SU-DHL-6 (cell line): ENCODE data around the gene CATSPERD.

Source experiments
- H2AFZ ChIP-seq: fragments of 200-600 bp; sonication (generic); 2 replicates; pipeline ENCODE4 v1.6.1; 2014; ENCODE audit warnings: low read depth, mild to moderate bottlenecking, moderate library complexity, mixed read lengths, antibody characterized with exemption, low read length; ENCODE audit not compliant: severe bottlenecking
- H3F3A ChIP-seq: fragments of 200-600 bp; shearing (Covaris generic); 2 replicates; pipeline ENCODE4 v1.6.0; 2016; ENCODE audit warnings: antibody characterized with exemption, mild to moderate bottlenecking; ENCODE audit not compliant: insufficient read depth
- H3K27ac ChIP-seq: fragments of 200-600 bp; sonication (generic); 2 replicates; pipeline ENCODE4 v1.5.1; 2016; ENCODE audit warnings: low read depth, mild to moderate bottlenecking, low read length, moderate library complexity, mixed read lengths
- H3K27me3 ChIP-seq: fragments of 200-600 bp; sonication (generic), shearing (Covaris generic); 2 replicates; pipeline ENCODE4 v1.6.0; 2014; ENCODE audit warnings: mild to moderate bottlenecking, low read length
- H3K36me3 ChIP-seq: fragments of 200-600 bp; sonication (generic); 2 replicates; pipeline ENCODE4 v1.6.1; 2014; ENCODE audit warnings: mild to moderate bottlenecking, low read length, mixed read lengths
- H3K4me2 ChIP-seq: fragments of 300-600, 200-600 bp; shearing (Covaris generic), sonication (generic); 2 replicates; pipeline ENCODE4 v1.6.0; 2014; ENCODE audit warnings: low read length, low read depth, mild to moderate bottlenecking; ENCODE audit not compliant: poor library complexity, severe bottlenecking
- H3K4me3 ChIP-seq: fragments of 200-600 bp; sonication (generic); 2 replicates; pipeline ENCODE4 v1.5.1; 2014; ENCODE audit warnings: antibody characterized with exemption, low read length, mild to moderate bottlenecking, mixed read lengths; ENCODE audit not compliant: insufficient read depth, poor library complexity, severe bottlenecking
- H3K79me2 ChIP-seq: fragments of 200-600 bp; sonication (generic); 2 replicates; pipeline ENCODE4 v1.6.1; 2014; ENCODE audit warnings: mild to moderate bottlenecking, low read length, moderate library complexity; ENCODE audit not compliant: insufficient read depth
- H3K9ac ChIP-seq: fragments of 200-600 bp; sonication (generic); 2 replicates; pipeline ENCODE4 v1.7.0; 2014; ENCODE audit warnings: mild to moderate bottlenecking, low read length
- H3K9me2 ChIP-seq: fragments of 200-600 bp; sonication (generic); replicated peaks from 2 replicates; pipeline ENCODE4 v1.6.1; 2014; ENCODE audit warnings: low read length; ENCODE audit not compliant: insufficient read depth
- H3K9me3 ChIP-seq: fragments of 200-600 bp; sonication (generic); 2 replicates; pipeline ENCODE4 v1.6.1; 2014; ENCODE audit warnings: low read length, mixed read lengths; ENCODE audit not compliant: insufficient read depth
- H4K20me1 ChIP-seq: fragments of 200-600 bp; sonication (generic); 2 replicates; pipeline ENCODE4 v1.6.1; 2014; ENCODE audit warnings: low read depth, mild to moderate bottlenecking, antibody characterized with exemption, low read length, moderate library complexity, mixed read lengths
- CTCF ChIP-seq: fragments of 200-600 bp; sonication (generic); IDR thresholded peaks from one replicate; pipeline ENCODE4 v1.5.1; 2017; ENCODE audit warnings: antibody characterized with exemption, mild to moderate bottlenecking, low read length, moderate library complexity; ENCODE audit not compliant: insufficient read depth, poor library complexity, severe bottlenecking
- EZH2phosphoT487 ChIP-seq: fragments of 200-600 bp; sonication (generic), shearing (Covaris generic); conservative IDR thresholded peaks from 2 replicates; pipeline ENCODE4 v1.6.1; 2018; ENCODE audit warnings: mild to moderate bottlenecking, antibody characterized with exemption, low read length, moderate library complexity, mixed read lengths

Gene CATSPERD

GRCh38 chr19:5749505-5749904, 29.1 kb downstream of the CATSPERD start:
- H3K27me3 ChIP-seq: no peaks in the 10 kb centered on the region
- H3K27ac ChIP-seq: no peak overlapping the region
- H3K9me3 ChIP-seq: no peaks in the 10 kb centered on the region
- no peak for TF ChIP-seq EZH2phosphoT487
- no peak for TF ChIP-seq CTCF
- H3K9ac ChIP-seq: no peak overlapping the region
- H2AFZ ChIP-seq: no peak overlapping the region
- H3K79me2 ChIP-seq: no peaks in the 10 kb centered on the region
- no peak overlapping the region for H3K4me2 ChIP-seq
- no peaks in the 10 kb centered on the region for H3K36me3 ChIP-seq
- H3K4me3 ChIP-seq: no peak overlapping the region
- H3F3A ChIP-seq: no peaks in the 10 kb centered on the region
- no peaks in the 10 kb centered on the region for H4K20me1 ChIP-seq
- H3K9me2 ChIP-seq: no peaks in the 10 kb centered on the region

- Histone ChIP-seq H2AFZ (no peak overlapping the region), H3K27ac (no peak overlapping the region), H3K9me2 (no peaks in the 10 kb centered on the region), H4K20me1 (no peaks in the 10 kb centered on the region), H3K9me3 (no peaks in the 10 kb centered on the region), H3K9ac (no peak overlapping the region), H3K36me3 (no peaks in the 10 kb centered on the region), H3K27me3 (no peaks in the 10 kb centered on the region), H3K4me3 (no peak overlapping the region), H3F3A (no peaks in the 10 kb centered on the region), H3K4me2 (no peak overlapping the region), H3K79me2 (no peaks in the 10 kb centered on the region)
- no peak for TF ChIP-seq CTCF
- no peak for TF ChIP-seq EZH2phosphoT487
Measured at GRCh38 chr19:5751709-5752108, 31.3 kb downstream of the CATSPERD start.

- TF ChIP-seq EZH2phosphoT487 (no peak), CTCF (no peak)
- Histone ChIP-seq H2AFZ (no peak overlapping the region), H4K20me1 (no peaks in the 10 kb centered on the region)
Measured at GRCh38 chr19:5753743-5754142, 33.3 kb downstream of the CATSPERD start.

More at GRCh38 chr19:5753743-5754142, 33.3 kb downstream of the CATSPERD start:
- no peaks in the 10 kb centered on the region for H3K79me2 ChIP-seq
- no peak overlapping the region for H3K4me3 ChIP-seq
- no peak overlapping the region for H3K4me2 ChIP-seq
- H3K9me3 ChIP-seq: no peaks in the 10 kb centered on the region
- H3K27ac ChIP-seq: no peak overlapping the region
- no peaks in the 10 kb centered on the region for H3K27me3 ChIP-seq
- H3K9me2 ChIP-seq: no peaks in the 10 kb centered on the region
- no peaks in the 10 kb centered on the region for H3K36me3 ChIP-seq
- no peaks in the 10 kb centered on the region for H3F3A ChIP-seq
- H3K9ac ChIP-seq: no peak overlapping the region
